K562 (cell line): ENCODE measurements around the gene NCAPD2. TPM values are rescaled to one million over a fixed set of nuclear protein-coding genes. Genes with fewer than 3 reads are reported as not detected.
A peak's percentile ranks its signal among the peaks of the same experiment; 100 is the strongest.

ENCODE experiments used
- HLTF ChIP-seq: fragments of 450-650 bp; IDR thresholded peaks from 2 replicates; pipeline ENCODE4 v1.6.1; 2016
- HNRNPK ChIP-seq: fragments of 200-400 bp; formaldehyde crosslinking; IDR thresholded peaks from one replicate; pipeline ENCODE4 v1.6.1; 2018; ENCODE audit warnings: mild to moderate bottlenecking, low read depth, low read length; ENCODE audit not compliant: poor library complexity, severe bottlenecking
- NR3C1 ChIP-seq: sonication (generic); formaldehyde crosslinking; IDR thresholded peaks from 2 replicates; pipeline ENCODE4 v1.8.1; 2022; ENCODE audit warnings: missing genetic modification reagents
- POLR2H ChIP-seq: IDR thresholded peaks from 2 replicates; pipeline ENCODE4 v1.6.1; 2016; ENCODE audit warnings: missing genetic modification characterization, low read depth, mild to moderate bottlenecking, control low read depth, missing compliant biosample characterization, moderate library complexity
- POU5F1 ChIP-seq: fragments of 150-350 bp; IDR thresholded peaks from 2 replicates; pipeline ENCODE4 v1.6.1; 2014; ENCODE audit warnings: borderline replicate concordance, low read length, low read depth, mild to moderate bottlenecking; ENCODE audit not compliant: partially characterized antibody
- SRSF7 ChIP-seq: fragments of 200-400 bp; formaldehyde crosslinking; optimal IDR thresholded peaks from 2 replicates; pipeline ENCODE3; 2017; ENCODE audit warnings: mild to moderate bottlenecking, low read depth, low read length
- TAF1 ChIP-seq: IDR thresholded peaks from 2 replicates; pipeline ENCODE4 v1.6.1; 2011; ENCODE audit warnings: mild to moderate bottlenecking, low read length, moderate library complexity; ENCODE audit not compliant: insufficient read depth, control insufficient read depth, severe bottlenecking; ENCODE audit errors: extremely low read depth
- TCF7L2 ChIP-seq: fragments of 150-350 bp; IDR thresholded peaks from 2 replicates; pipeline ENCODE4 v1.6.1; 2016; ENCODE audit warnings: low read depth, mild to moderate bottlenecking, low read length, moderate library complexity
- ZNF133 ChIP-seq: fragments of 250-450 bp; sonication (Bioruptor Pico); IDR thresholded peaks from 2 replicates; pipeline ENCODE4 v1.4.0; 2020; ENCODE audit warnings: mild to moderate bottlenecking
- ZNF253 ChIP-seq: fragments of 250-450 bp; sonication (Bioruptor Pico); conservative IDR thresholded peaks from 2 replicates; pipeline ENCODE4 v1.6.1; 2021; ENCODE audit warnings: mild to moderate bottlenecking
- ZNF764 ChIP-seq: fragments of 250-450 bp; sonication (Bioruptor Pico); IDR thresholded peaks from 2 replicates; pipeline ENCODE4 v1.4.0; 2020; ENCODE audit warnings: low read depth, mild to moderate bottlenecking, moderate library complexity
- polyA plus RNA-seq, 8 experiments: library from polyadenylated mRNA; depleted of rRNA in 4 of 8; stranded (reverse) in 5 of 8; unstranded in 3 of 8; fragments of >200 nt; fragmentation: Nextera tagmentation in 2 of 8; fragmentation: Illumina TruSeq in 1 of 8; extraction: Ambion mirVana in 2 of 8; extraction: Trizol in 1 of 8; gene quantifications; 2 replicates each; pipeline versions ENCODE4 v1.2.1 to v1.2.3, GENCODE V29; 2011 to 2014; ENCODE audit warnings: inconsistent platforms in 1 of 8, missing spikeins in 1 of 8
- total RNA-seq, 7 experiments: library from RNA; depleted of rRNA in 6 of 7; stranded (reverse); fragments of >200 nt in 6 of 7; fragmentation: Illumina TruSeq in 2 of 7; extraction: Trizol in 2 of 7; gene quantifications; 2 replicates each; pipeline versions ENCODE4 v1.2.1 to v1.2.3, GENCODE V29; 2011 to 2021; ENCODE audit warnings: low replicate concordance in 1 of 7
- TF ChIP-seq, protein P1 (sequence below): fragments of 450-650 bp; IDR thresholded peaks from 2 replicates; pipeline ENCODE4 v1.6.1; 2016; ENCODE audit warnings: low read depth
- TF ChIP-seq, protein P2 (sequence below), 2 experiments: fragments of 450-650 bp in 1 of 2; sonication (generic) in 1 of 2; formaldehyde crosslinking; conservative IDR thresholded peaks; 2 replicates each; pipeline versions ENCODE4 v1.4.0 to v1.8.1; 2020 to 2022; ENCODE audit warnings: mild to moderate bottlenecking in 1 of 2, missing genetic modification reagents in 1 of 2
- TF ChIP-seq, protein P3 (sequence below): fragments of 250-450 bp; sonication (Bioruptor Pico); IDR thresholded peaks from 2 replicates; pipeline ENCODE4 v1.5.1; 2021; ENCODE audit warnings: mild to moderate bottlenecking

NCAPD2 gene
- total and polyA plus RNA-seq, 9 of the 15 experiments (the other 6 are each of a cell fraction or from before 2014, with no cell fraction given) = 16.9 to 93.7 (median 68.3) TPM

DNA sequence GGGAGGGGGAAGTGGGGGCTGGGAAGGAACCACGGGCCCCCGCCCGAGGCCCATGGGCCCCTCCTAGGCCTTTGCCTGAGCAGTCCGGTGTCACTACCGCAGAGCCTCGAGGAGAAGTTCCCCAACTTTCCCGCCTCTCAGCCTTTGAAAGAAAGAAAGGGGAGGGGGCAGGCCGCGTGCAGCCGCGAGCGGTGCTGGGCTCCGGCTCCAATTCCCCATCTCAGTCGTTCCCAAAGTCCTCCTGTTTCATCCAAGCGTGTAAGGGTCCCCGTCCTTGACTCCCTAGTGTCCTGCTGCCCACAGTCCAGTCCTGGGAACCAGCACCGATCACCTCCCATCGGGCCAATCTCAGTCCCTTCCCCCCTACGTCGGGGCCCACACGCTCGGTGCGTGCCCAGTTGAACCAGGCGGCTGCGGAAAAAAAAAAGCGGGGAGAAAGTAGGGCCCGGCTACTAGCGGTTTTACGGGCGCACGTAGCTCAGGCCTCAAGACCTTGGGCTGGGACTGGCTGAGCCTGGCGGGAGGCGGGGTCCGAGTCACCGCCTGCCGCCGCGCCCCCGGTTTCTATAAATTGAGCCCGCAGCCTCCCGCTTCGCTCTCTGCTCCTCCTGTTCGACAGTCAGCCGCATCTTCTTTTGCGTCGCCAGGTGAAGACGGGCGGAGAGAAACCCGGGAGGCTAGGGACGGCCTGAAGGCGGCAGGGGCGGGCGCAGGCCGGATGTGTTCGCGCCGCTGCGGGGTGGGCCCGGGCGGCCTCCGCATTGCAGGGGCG lies 40.2 kb downstream of the NCAPD2 start, which contains the start of gene GAPDH (continued):
- TF ChIP-seq, protein P1, sequence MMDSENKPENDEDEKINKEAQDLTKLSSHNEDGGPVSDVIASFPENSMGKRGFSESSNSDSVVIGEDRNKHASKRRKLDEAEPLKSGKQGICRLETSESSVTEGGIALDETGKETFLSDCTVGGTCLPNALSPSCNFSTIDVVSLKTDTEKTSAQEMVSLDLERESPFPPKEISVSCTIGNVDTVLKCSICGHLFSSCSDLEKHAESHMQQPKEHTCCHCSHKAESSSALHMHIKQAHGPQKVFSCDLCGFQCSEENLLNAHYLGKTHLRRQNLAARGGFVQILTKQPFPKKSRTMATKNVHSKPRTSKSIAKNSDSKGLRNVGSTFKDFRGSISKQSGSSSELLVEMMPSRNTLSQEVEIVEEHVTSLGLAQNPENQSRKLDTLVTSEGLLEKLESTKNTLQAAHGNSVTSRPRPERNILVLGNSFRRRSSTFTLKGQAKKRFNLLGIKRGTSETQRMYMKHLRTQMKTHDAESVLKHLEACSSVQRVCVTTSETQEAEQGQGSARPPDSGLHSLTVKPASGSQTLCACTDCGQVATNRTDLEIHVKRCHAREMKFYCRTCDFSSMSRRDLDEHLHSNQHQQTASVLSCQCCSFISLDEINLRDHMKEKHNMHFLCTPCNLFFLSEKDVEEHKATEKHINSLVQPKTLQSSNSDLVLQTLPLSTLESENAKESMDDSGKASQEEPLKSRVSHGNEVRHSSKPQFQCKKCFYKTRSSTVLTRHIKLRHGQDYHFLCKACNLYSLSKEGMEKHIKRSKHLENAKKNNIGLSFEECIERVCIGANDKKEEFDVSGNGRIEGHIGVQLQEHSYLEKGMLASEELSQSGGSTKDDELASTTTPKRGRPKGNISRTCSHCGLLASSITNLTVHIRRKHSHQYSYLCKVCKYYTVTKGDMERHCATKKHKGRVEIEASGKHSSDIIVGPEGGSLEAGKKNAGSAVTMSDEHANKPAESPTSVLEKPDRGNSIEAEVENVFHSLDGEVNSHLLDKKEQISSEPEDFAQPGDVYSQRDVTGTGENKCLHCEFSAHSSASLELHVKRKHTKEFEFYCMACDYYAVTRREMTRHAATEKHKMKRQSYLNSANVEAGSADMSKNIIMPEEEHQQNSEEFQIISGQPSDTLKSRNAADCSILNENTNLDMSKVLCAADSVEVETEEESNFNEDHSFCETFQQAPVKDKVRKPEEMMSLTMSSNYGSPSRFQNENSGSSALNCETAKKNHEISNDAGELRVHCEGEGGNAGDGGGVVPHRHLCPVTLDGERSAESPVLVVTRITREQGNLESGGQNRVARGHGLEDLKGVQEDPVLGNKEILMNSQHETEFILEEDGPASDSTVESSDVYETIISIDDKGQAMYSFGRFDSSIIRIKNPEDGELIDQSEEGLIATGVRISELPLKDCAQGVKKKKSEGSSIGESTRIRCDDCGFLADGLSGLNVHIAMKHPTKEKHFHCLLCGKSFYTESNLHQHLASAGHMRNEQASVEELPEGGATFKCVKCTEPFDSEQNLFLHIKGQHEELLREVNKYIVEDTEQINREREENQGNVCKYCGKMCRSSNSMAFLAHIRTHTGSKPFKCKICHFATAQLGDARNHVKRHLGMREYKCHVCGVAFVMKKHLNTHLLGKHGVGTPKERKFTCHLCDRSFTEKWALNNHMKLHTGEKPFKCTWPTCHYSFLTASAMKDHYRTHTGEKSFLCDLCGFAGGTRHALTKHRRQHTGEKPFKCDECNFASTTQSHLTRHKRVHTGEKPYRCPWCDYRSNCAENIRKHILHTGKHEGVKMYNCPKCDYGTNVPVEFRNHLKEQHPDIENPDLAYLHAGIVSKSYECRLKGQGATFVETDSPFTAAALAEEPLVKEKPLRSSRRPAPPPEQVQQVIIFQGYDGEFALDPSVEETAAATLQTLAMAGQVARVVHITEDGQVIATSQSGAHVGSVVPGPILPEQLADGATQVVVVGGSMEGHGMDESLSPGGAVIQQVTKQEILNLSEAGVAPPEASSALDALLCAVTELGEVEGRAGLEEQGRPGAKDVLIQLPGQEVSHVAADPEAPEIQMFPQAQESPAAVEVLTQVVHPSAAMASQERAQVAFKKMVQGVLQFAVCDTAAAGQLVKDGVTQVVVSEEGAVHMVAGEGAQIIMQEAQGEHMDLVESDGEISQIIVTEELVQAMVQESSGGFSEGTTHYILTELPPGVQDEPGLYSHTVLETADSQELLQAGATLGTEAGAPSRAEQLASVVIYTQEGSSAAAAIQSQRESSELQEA = no peak
- no peak for TF ChIP-seq HLTF
- no peak for TF ChIP-seq ZNF253 (CRISPR knock-in tag)
- no peak for TF ChIP-seq HNRNPK
- TF ChIP-seq SRSF7 = no peak
- TF ChIP-seq, protein P2, sequence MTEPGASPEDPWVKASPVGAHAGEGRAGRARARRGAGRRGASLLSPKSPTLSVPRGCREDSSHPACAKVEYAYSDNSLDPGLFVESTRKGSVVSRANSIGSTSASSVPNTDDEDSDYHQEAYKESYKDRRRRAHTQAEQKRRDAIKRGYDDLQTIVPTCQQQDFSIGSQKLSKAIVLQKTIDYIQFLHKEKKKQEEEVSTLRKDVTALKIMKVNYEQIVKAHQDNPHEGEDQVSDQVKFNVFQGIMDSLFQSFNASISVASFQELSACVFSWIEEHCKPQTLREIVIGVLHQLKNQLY (CRISPR knock-in tag; conservative IDR thresholded peaks at IDR 0.05) = no peak
- TF ChIP-seq, protein P3, sequence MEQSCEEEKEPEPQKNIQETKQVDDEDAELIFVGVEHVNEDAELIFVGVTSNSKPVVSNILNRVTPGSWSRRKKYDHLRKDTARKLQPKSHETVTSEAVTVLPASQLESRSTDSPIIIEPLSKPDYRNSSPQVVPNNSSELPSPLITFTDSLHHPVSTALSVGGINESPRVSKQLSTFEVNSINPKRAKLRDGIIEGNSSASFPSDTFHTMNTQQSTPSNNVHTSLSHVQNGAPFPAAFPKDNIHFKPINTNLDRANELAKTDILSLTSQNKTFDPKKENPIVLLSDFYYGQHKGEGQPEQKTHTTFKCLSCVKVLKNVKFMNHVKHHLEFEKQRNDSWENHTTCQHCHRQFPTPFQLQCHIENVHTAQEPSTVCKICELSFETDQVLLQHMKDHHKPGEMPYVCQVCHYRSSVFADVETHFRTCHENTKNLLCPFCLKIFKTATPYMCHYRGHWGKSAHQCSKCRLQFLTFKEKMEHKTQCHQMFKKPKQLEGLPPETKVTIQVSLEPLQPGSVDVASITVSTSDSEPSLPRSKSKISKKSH (CRISPR knock-in tag) = no peak
- no peak for TF ChIP-seq TCF7L2
- no peak for TF ChIP-seq ZNF764 (CRISPR knock-in tag)
- TF ChIP-seq TAF1 = peak; percentile 91
- peak; percentile 96 for TF ChIP-seq POLR2H (tag)
- no peak for TF ChIP-seq POU5F1
- no peak for TF ChIP-seq ZNF133
- peak; percentile 74; the same call in 1 of the 2 replicates for TF ChIP-seq NR3C1
